Nephron progenitor cell (in vitro differentiated cells): Measurements from ENCODE around the gene KRT74.
"Not testable (repeated sequence)": the region's sequence is repeated elsewhere in the genome, so short reads cannot be mapped to it uniquely, and the experiment has no call there.

Source experiments
- DNase-seq: peaks from one replicate; pipeline ENCODE4 v3.0.0; 2021
- H3K27ac Mint-ChIP-seq: 2 replicates; pipeline ENCODE4 v1.8.0; 2021; ENCODE audit warnings: mild to moderate bottlenecking, moderate library complexity, mixed read lengths
- H3K27me3 Mint-ChIP-seq: 2 replicates; pipeline ENCODE4 v1.8.0; 2021; ENCODE audit warnings: mild to moderate bottlenecking, low read depth, mixed read lengths; ENCODE audit not compliant: poor library complexity
- H3K36me3 Mint-ChIP-seq: 2 replicates; pipeline ENCODE4 v1.8.0; 2021; ENCODE audit warnings: low read depth, mixed read lengths
- H3K4me1 Mint-ChIP-seq: 2 replicates; pipeline ENCODE4 v1.8.0; 2021; ENCODE audit warnings: mixed read lengths
- H3K4me3 Mint-ChIP-seq: 2 replicates; pipeline ENCODE4 v1.8.0; 2021; ENCODE audit warnings: mild to moderate bottlenecking, moderate library complexity, mixed read lengths
- H3K9me3 Mint-ChIP-seq: 2 replicates; pipeline ENCODE4 v1.8.0; 2021; ENCODE audit warnings: mild to moderate bottlenecking, moderate library complexity, mixed read lengths
- CTCF ChIP-seq: fragments of 200-600 bp; sonication (generic); IDR thresholded peaks from 2 replicates; pipeline ENCODE4 v1.5.0; 2021; ENCODE audit warnings: antibody characterized with exemption

The KRT74 gene

GRCh38 chr12:52600475-52600874, 26.8 kb upstream of the KRT74 start:
- peaks cover 12% of the 10 kb centered on the region for H3K4me1 Mint-ChIP-seq
- H3K9me3 Mint-ChIP-seq = no peaks in the 10 kb centered on the region
- H3K27ac Mint-ChIP-seq = no peak overlapping the region
- H3K36me3 Mint-ChIP-seq = no peaks in the 10 kb centered on the region
- no peak for TF ChIP-seq CTCF
- H3K27me3 Mint-ChIP-seq = peaks cover 7% of the 10 kb centered on the region
- H3K4me3 Mint-ChIP-seq = no peak overlapping the region
- DNase-seq = no peak

GRCh38 chr12:52600071-52600470, 26.4 kb upstream of the KRT74 start:
- H3K36me3 Mint-ChIP-seq = no peaks in the 10 kb centered on the region
- peaks cover 12% of the 10 kb centered on the region for H3K4me1 Mint-ChIP-seq
- peaks cover 7% of the 10 kb centered on the region for H3K27me3 Mint-ChIP-seq
- no peak overlapping the region for H3K4me3 Mint-ChIP-seq
- H3K27ac Mint-ChIP-seq = no peak overlapping the region
- DNase-seq = no peak
- no peak for TF ChIP-seq CTCF
- no peaks in the 10 kb centered on the region for H3K9me3 Mint-ChIP-seq

GRCh38 chr12:52598966-52599365, 25.3 kb upstream of the KRT74 start:
- Mint-ChIP-seq H3K27me3 (peaks cover 7% of the 10 kb centered on the region), H3K27ac (no peak overlapping the region), H3K9me3 (no peaks in the 10 kb centered on the region), H3K4me3 (no peak overlapping the region), H3K36me3 (no peaks in the 10 kb centered on the region), H3K4me1 (peaks cover 12% of the 10 kb centered on the region)
- TF ChIP-seq CTCF = no peak
- DNase-seq = no peak

- not testable (repeated sequence) for H3K27me3 Mint-ChIP-seq, H3K27ac Mint-ChIP-seq, H3K4me3 Mint-ChIP-seq
Measured at GRCh38 chr12:52594237-52594636, 20.6 kb upstream of the KRT74 start.

GRCh38 chr12:52591521-52591920, 17.9 kb upstream of the KRT74 start:
- H3K27me3 Mint-ChIP-seq = peaks cover 5% of the 10 kb centered on the region
- peaks cover 19% of the 10 kb centered on the region for H3K9me3 Mint-ChIP-seq
- TF ChIP-seq CTCF = no peak
- no peak overlapping the region for H3K4me3 Mint-ChIP-seq
- no peaks in the 10 kb centered on the region for H3K4me1 Mint-ChIP-seq
- DNase-seq = no peak
- no peak overlapping the region for H3K27ac Mint-ChIP-seq
- peaks cover 4% of the 10 kb centered on the region for H3K36me3 Mint-ChIP-seq

More at GRCh38 chr12:52594237-52594636, 20.6 kb upstream of the KRT74 start:
- H3K4me1 Mint-ChIP-seq, DNase-seq, H3K36me3 Mint-ChIP-seq: not testable (repeated sequence)
- peaks cover 19% of the 10 kb centered on the region for H3K9me3 Mint-ChIP-seq

GRCh38 chr12:52590021-52590420, 16.4 kb upstream of the KRT74 start:
- DNase-seq = no peak
- H3K4me1 Mint-ChIP-seq = no peaks in the 10 kb centered on the region
- peaks cover 4% of the 10 kb centered on the region for H3K36me3 Mint-ChIP-seq
- H3K9me3 Mint-ChIP-seq = peaks cover 19% of the 10 kb centered on the region
- H3K27ac Mint-ChIP-seq = no peak overlapping the region
- TF ChIP-seq CTCF = no peak
- H3K4me3 Mint-ChIP-seq = no peak overlapping the region
- peaks cover 8% of the 10 kb centered on the region for H3K27me3 Mint-ChIP-seq
